GM18868 (cell line): Measurements from ENCODE around the gene PPP6C.
"Not testable (repeated sequence)": the region's sequence is repeated elsewhere in the genome, so short reads cannot be mapped to it uniquely, and the experiment has no call there.

Experiments
- ATAC-seq: cut with Tn5 transposase; IDR thresholded peaks from one replicate; pipeline ENCODE4 v1.9.1; 2021; ENCODE audit warnings: mild to moderate bottlenecking, moderate library complexity; ENCODE audit not compliant: unreplicated experiment

The PPP6C gene

GRCh38 chr9:125189361-125190289, at the start of gene PPP6C:
PPP6C (minus strand) TSS chr9:125189803; CDS start chr9:125189718, 85 bp downstream.
- peak; percentile 98 for ATAC-seq

- no peak for ATAC-seq
Observed at GRCh38 chr9:125238915-125239446, 49.4 kb upstream of the PPP6C start.

- ATAC-seq: no peak
Observed at GRCh38 chr9:125238127-125238914, 48.7 kb upstream of the PPP6C start.

GRCh38 chr9:125236520-125237159, 47.0 kb upstream of the PPP6C start:
- not testable (repeated sequence) for ATAC-seq

- ATAC-seq: no peak
Observed at GRCh38 chr9:125235804-125236519, 46.4 kb upstream of the PPP6C start.

- not testable (repeated sequence) for ATAC-seq
Observed at GRCh38 chr9:125234099-125234498, 44.5 kb upstream of the PPP6C start.

- no peak for ATAC-seq
Observed at GRCh38 chr9:125233678-125234077, 44.1 kb upstream of the PPP6C start.

- ATAC-seq: no peak
Observed at GRCh38 chr9:125227761-125228160, 38.2 kb upstream of the PPP6C start.

GRCh38 chr9:125224858-125225257, 35.3 kb upstream of the PPP6C start:
- ATAC-seq: not testable (repeated sequence)

GRCh38 chr9:125218621-125219020, 29.0 kb upstream of the PPP6C start:
- no peak for ATAC-seq

- no peak for ATAC-seq
Observed at GRCh38 chr9:125214186-125214585, 24.6 kb upstream of the PPP6C start.

- ATAC-seq: no peak
Observed at GRCh38 chr9:125204477-125204876, 14.9 kb upstream of the PPP6C start.

- ATAC-seq: no peak
Observed at GRCh38 chr9:125202846-125203618, 13.4 kb upstream of the PPP6C start.

- ATAC-seq: peak; percentile 98
Observed at GRCh38 chr9:125200216-125201047, 10.8 kb upstream of the PPP6C start, which contains the start of gene RABEPK. RABEPK (plus strand) TSS chr9:125200542; CDS start chr9:125203014, 2,472 bp downstream.

GRCh38 chr9:125195591-125195990, 6.0 kb upstream of the PPP6C start:
- not testable (repeated sequence) for ATAC-seq

GRCh38 chr9:125194466-125194865, 4.9 kb upstream of the PPP6C start:
- not testable (repeated sequence) for ATAC-seq

- no peak for ATAC-seq
Observed at GRCh38 chr9:125190361-125190801, 778 bp upstream of the PPP6C start.

GRCh38 chr9:125189011-125189360, 617 bp downstream of the PPP6C start:
- no peak for ATAC-seq

- ATAC-seq: no peak
Observed at GRCh38 chr9:125183561-125183960, 6.0 kb downstream of the PPP6C start.
